Measurements from ENCODE around the gene ADAM17. TPM values are rescaled to one million over a fixed set of nuclear protein-coding genes. Genes with fewer than 3 reads are reported as not detected.

ADAM17 gene
- total RNA-seq, 1 donor from 2014 or later, result 76.9 TPM

DNA sequence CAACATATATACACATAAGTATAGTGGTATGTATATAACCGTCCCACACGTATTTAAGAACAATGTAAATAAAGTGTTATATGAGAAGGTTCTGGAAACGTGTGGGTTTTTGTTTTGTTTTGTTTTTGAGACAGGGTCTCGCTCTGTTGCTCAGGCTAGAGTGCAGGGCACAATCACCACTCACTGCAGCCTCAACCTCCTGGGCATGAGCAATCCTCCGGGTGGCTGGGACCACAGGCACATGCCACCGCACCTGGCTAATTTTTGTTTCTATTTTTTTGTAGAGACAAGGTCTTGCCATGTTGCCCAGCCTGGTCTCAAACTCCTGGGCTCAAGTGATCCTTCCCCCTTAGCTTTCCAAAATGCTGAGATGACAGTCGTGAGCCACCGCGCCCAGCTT lies 6.2 kb downstream of the ADAM17 start:
- intact Hi-C loops (cut with DNase I), result no loop called here
- ATAC-seq (no peak), DNase-seq (no peak)
- Histone ChIP-seq H3K36me3 (no peaks in the 10 kb centered on the region), H3K4me3 (no peak overlapping the region), H3K9me3 (no peaks in the 10 kb centered on the region), H3K27me3 (ENCODE audit: low read depth) (no peaks in the 10 kb centered on the region), H3K4me1 (peaks cover 88% of the 10 kb centered on the region), H3K27ac (no peak overlapping the region)
- TF ChIP-seq, protein P1, sequence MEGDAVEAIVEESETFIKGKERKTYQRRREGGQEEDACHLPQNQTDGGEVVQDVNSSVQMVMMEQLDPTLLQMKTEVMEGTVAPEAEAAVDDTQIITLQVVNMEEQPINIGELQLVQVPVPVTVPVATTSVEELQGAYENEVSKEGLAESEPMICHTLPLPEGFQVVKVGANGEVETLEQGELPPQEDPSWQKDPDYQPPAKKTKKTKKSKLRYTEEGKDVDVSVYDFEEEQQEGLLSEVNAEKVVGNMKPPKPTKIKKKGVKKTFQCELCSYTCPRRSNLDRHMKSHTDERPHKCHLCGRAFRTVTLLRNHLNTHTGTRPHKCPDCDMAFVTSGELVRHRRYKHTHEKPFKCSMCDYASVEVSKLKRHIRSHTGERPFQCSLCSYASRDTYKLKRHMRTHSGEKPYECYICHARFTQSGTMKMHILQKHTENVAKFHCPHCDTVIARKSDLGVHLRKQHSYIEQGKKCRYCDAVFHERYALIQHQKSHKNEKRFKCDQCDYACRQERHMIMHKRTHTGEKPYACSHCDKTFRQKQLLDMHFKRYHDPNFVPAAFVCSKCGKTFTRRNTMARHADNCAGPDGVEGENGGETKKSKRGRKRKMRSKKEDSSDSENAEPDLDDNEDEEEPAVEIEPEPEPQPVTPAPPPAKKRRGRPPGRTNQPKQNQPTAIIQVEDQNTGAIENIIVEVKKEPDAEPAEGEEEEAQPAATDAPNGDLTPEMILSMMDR (IDR thresholded peaks at IDR 0.05), result no peak

DNA sequence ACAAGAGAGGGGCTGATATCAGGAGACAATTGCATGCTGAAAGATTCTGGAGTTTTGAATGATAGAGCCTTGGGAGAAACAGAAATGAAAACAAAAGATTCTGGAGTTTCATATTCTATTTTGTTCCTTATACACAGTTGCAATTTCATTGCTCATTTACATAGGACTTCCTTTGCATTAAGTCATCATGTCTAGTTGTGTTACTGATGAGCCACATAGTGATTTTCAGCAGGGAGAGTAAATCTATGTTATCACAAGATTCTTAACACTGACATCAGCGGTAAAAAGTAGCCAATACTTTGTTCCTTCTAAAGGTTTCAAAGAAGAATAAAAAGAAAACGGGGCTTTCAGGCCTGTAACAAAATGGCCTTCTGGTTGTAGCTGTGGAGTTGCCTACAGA lies 7.1 kb downstream of the ADAM17 start:
- peaks cover 87% of the 10 kb centered on the region for H3K4me1 ChIP-seq
- H3K27ac ChIP-seq, result peak overlapping the region; percentile 12
- ATAC-seq (peak in 1 of 2 donors; percentile 28), DNase-seq (no peak)
- no peaks in the 10 kb centered on the region for H3K36me3 ChIP-seq
- no peak overlapping the region for H3K4me3 ChIP-seq
- H3K9me3 ChIP-seq, result no peaks in the 10 kb centered on the region
- H3K27me3 ChIP-seq (ENCODE audit: low read depth), result no peaks in the 10 kb centered on the region
- intact Hi-C loops (cut with DNase I), result no loop called here
- TF ChIP-seq, protein P1 (IDR thresholded peaks at IDR 0.05), result no peak

DNA sequence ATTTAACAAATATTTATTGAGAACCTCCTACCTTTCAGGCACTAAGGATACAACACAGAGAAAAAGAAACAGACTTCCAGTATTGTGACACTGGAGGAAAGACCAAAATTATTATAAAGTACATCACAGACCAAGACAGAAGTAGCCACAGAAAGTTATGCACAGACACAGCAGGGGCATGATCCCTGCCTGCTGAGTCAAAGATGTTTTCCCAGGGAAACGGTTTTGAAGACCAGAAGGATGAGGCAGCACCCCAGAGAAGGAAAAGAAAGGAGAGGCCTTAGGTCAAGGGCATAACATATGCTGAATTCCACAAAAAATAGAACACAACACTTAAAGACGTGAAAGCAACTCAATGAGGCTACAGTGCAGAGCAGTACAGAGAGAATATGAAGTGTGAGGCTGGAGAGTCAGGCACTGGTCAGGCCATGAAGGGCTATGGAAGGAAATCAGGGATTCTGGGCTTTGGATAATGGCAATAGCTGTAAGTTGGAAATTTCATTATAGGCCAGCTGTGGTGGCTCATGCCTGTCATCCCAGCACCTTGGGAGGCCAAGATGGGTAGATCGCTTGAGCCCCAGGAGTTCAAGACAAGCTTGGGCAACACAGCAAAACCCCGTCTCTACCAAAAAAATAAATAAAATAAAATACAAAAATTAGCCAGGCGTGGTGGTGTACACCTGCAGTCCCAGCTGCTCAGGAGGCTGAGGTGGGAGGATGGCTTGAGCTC lies 8.2 kb downstream of the ADAM17 start:
- peaks cover 83% of the 10 kb centered on the region for H3K4me1 ChIP-seq
- H3K27ac ChIP-seq, result peak overlapping the region; percentile 12
- H3K9me3 ChIP-seq, result no peaks in the 10 kb centered on the region
- H3K36me3 ChIP-seq, result no peaks in the 10 kb centered on the region
- H3K27me3 ChIP-seq (ENCODE audit: low read depth), result no peaks in the 10 kb centered on the region
- DNase-seq (no peak), ATAC-seq (no peak)
- H3K4me3 ChIP-seq, result no peak overlapping the region
- intact Hi-C loops (cut with DNase I), result no loop called here
- TF ChIP-seq, protein P1 (IDR thresholded peaks at IDR 0.05), result no peak

DNA sequence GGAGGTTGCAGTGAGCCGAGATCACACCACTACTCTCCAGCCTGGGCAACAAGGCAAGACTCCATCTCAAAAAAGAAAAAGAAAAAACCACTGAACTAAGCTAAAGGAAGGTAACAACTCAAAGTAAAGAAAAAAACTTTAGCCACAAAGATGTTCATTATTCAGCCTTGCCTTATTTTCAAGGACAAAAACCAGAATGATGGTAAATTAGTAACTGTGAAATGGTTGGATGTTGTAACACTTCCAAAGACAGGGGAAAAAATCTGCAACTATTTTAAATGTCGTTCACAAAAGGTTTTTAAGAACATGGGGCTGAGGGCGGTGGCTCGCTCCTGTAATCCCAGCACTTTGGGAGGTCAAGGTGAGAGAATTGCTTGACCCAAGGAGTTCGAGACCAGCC lies 10.1 kb downstream of the ADAM17 start:
- Histone ChIP-seq H3K27me3 (ENCODE audit: low read depth) (no peaks in the 10 kb centered on the region), H3K9me3 (no peaks in the 10 kb centered on the region), H3K4me3 (no peak overlapping the region), H3K36me3 (peaks cover 17% of the 10 kb centered on the region), H3K27ac (no peak overlapping the region), H3K4me1 (peaks cover 73% of the 10 kb centered on the region)
- no peak for DNase-seq
- intact Hi-C loops (cut with DNase I), result no loop called here
- no peak for ATAC-seq
- TF ChIP-seq, protein P1 (IDR thresholded peaks at IDR 0.05), result no peak

DNA sequence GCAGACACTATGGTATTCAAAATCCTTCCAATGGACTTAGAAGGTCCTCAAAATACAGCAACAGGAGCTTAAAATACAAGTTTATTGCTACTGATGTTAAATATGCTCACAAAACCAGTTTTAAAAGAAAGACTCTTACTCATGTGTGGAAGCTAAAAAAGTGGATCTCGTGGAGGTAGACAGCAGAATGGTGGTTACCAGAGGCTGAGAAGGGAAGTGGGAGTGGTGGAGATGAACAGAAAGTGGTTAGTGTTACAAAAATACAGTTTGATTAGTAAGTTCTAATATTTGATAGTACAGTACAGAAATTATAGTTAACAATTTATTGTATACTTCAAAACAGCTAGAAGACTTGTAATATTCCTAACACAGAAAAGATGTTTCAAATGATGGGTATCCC lies 12.1 kb downstream of the ADAM17 start:
- no peaks in the 10 kb centered on the region for H3K9me3 ChIP-seq
- H3K4me3 ChIP-seq, result no peak overlapping the region
- ATAC-seq, result no peak
- DNase-seq, result no peak
- no peak overlapping the region for H3K27ac ChIP-seq
- intact Hi-C loops (cut with DNase I), result no loop called here
- H3K27me3 ChIP-seq (ENCODE audit: low read depth), result no peaks in the 10 kb centered on the region
- TF ChIP-seq, protein P1 (IDR thresholded peaks at IDR 0.05), result no peak
- peaks cover 69% of the 10 kb centered on the region for H3K4me1 ChIP-seq
- peaks cover 19% of the 10 kb centered on the region for H3K36me3 ChIP-seq

All from lower lobe of right lung (tissue), 2 donors.